HepG2 (cell line): ENCODE data around the gene SLC35A1. TPM values are rescaled to one million over a fixed set of nuclear protein-coding genes. Genes with fewer than 3 reads are reported as not detected.

ENCODE experiments used
- BORCS8-MEF2B ChIP-seq: sonication (generic); formaldehyde crosslinking; IDR thresholded peaks from 2 replicates; pipeline ENCODE4 v1.8.0; 2022; ENCODE audit warnings: mild to moderate bottlenecking, missing genetic modification reagents
- GATAD1 ChIP-seq: IDR thresholded peaks from 2 replicates; pipeline ENCODE4 v1.6.1; 2016; ENCODE audit warnings: missing genetic modification reagents, missing compliant biosample characterization
- JUN ChIP-seq: sonication (generic); formaldehyde crosslinking; IDR thresholded peaks from 2 replicates; pipeline ENCODE4 v1.4.0; 2020; ENCODE audit warnings: mild to moderate bottlenecking, missing genetic modification reagents
- MEIS1 ChIP-seq: sonication (generic); formaldehyde crosslinking; IDR thresholded peaks from 2 replicates; pipeline ENCODE4 v1.9.0; 2021; ENCODE audit warnings: mild to moderate bottlenecking, missing genetic modification reagents, moderate library complexity, borderline replicate concordance
- RBAK ChIP-seq: sonication (generic); formaldehyde crosslinking; IDR thresholded peaks from 2 replicates; pipeline ENCODE4 v1.5.1; 2020; ENCODE audit warnings: mild to moderate bottlenecking, missing genetic modification reagents
- SMARCE1 ChIP-seq: fragments of 450-650 bp; IDR thresholded peaks from 2 replicates; pipeline ENCODE4 v1.6.1; 2017; ENCODE audit warnings: borderline replicate concordance
- polyA plus RNA-seq, 8 experiments: library from polyadenylated mRNA; depleted of rRNA in 3 of 8; stranded (reverse) in 7 of 8; unstranded in 1 of 8; fragments of >200 nt; fragmentation: Illumina TruSeq in 4 of 8; extraction: Trizol in 4 of 8; gene quantifications; 2 replicates each; pipeline versions ENCODE4 v1.2.1 to v1.2.3, GENCODE V29; 2011 to 2016; ENCODE audit warnings: low read depth in 4 of 8, missing spikeins in 1 of 8, mixed read lengths in 1 of 8; ENCODE audit not compliant: insufficient read depth in 1 of 8
- total RNA-seq, 5 experiments: library from RNA; depleted of rRNA; stranded (reverse); fragments of >200 nt; fragmentation: Illumina TruSeq; extraction: Trizol; gene quantifications; 2 replicates each; pipeline ENCODE4 v1.2.3, GENCODE V29; 2016; ENCODE audit warnings: low read depth in 1 of 5
- TF ChIP-seq, protein P1 (sequence below): IDR thresholded peaks from 2 replicates; pipeline ENCODE4 v1.6.1; 2016; ENCODE audit warnings: low read depth, missing genetic modification reagents, missing compliant biosample characterization
- TF ChIP-seq, protein P2 (sequence below): sonication (generic); formaldehyde crosslinking; IDR thresholded peaks from 2 replicates; pipeline ENCODE4 v1.4.0; 2020; ENCODE audit warnings: mild to moderate bottlenecking, missing genetic modification reagents
- TF ChIP-seq, protein P3 (sequence below): fragments of 450-650 bp; IDR thresholded peaks from 2 replicates; pipeline ENCODE4 v1.6.1; 2016

SLC35A1 gene
- total and polyA plus RNA-seq, 2 of the 13 experiments (the other 11 are each of a cell fraction or from before 2014, with no cell fraction given), result 24.8 to 25.1 TPM

DNA sequence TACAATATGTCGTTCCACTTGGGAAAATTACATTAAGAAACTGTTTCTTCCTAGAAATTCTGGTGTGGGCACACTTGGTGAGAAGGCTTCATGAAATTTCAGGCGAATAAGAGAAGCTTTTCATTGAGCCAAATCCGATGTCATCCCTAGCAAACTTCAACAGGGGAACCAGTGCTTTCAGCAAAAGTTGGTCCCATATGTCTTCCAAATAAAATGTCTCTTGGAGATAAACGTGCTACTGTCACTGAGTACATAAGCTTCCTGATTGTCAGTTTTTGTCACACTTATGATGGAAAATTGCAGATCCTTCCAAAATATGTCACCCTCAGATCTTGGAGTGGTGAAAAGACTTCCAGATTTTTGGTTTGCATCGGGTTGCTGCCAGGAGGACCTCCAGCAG is 31.1 kb upstream of the SLC35A1 start (continued):
- TF ChIP-seq, protein P1, sequence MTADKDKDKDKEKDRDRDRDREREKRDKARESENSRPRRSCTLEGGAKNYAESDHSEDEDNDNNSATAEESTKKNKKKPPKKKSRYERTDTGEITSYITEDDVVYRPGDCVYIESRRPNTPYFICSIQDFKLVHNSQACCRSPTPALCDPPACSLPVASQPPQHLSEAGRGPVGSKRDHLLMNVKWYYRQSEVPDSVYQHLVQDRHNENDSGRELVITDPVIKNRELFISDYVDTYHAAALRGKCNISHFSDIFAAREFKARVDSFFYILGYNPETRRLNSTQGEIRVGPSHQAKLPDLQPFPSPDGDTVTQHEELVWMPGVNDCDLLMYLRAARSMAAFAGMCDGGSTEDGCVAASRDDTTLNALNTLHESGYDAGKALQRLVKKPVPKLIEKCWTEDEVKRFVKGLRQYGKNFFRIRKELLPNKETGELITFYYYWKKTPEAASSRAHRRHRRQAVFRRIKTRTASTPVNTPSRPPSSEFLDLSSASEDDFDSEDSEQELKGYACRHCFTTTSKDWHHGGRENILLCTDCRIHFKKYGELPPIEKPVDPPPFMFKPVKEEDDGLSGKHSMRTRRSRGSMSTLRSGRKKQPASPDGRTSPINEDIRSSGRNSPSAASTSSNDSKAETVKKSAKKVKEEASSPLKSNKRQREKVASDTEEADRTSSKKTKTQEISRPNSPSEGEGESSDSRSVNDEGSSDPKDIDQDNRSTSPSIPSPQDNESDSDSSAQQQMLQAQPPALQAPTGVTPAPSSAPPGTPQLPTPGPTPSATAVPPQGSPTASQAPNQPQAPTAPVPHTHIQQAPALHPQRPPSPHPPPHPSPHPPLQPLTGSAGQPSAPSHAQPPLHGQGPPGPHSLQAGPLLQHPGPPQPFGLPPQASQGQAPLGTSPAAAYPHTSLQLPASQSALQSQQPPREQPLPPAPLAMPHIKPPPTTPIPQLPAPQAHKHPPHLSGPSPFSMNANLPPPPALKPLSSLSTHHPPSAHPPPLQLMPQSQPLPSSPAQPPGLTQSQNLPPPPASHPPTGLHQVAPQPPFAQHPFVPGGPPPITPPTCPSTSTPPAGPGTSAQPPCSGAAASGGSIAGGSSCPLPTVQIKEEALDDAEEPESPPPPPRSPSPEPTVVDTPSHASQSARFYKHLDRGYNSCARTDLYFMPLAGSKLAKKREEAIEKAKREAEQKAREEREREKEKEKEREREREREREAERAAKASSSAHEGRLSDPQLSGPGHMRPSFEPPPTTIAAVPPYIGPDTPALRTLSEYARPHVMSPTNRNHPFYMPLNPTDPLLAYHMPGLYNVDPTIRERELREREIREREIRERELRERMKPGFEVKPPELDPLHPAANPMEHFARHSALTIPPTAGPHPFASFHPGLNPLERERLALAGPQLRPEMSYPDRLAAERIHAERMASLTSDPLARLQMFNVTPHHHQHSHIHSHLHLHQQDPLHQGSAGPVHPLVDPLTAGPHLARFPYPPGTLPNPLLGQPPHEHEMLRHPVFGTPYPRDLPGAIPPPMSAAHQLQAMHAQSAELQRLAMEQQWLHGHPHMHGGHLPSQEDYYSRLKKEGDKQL, result no peak
- TF ChIP-seq RBAK (CRISPR knock-in tag) (no peak), JUN (CRISPR knock-in tag) (no peak), MEIS1 (no peak), GATAD1 (CRISPR knock-in tag) (no peak), SMARCE1 (no peak), BORCS8-MEF2B (CRISPR knock-in tag) (no peak)
- TF ChIP-seq, protein P2, sequence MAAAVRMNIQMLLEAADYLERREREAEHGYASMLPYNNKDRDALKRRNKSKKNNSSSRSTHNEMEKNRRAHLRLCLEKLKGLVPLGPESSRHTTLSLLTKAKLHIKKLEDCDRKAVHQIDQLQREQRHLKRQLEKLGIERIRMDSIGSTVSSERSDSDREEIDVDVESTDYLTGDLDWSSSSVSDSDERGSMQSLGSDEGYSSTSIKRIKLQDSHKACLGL (CRISPR knock-in tag), result no peak
- TF ChIP-seq, protein P3, sequence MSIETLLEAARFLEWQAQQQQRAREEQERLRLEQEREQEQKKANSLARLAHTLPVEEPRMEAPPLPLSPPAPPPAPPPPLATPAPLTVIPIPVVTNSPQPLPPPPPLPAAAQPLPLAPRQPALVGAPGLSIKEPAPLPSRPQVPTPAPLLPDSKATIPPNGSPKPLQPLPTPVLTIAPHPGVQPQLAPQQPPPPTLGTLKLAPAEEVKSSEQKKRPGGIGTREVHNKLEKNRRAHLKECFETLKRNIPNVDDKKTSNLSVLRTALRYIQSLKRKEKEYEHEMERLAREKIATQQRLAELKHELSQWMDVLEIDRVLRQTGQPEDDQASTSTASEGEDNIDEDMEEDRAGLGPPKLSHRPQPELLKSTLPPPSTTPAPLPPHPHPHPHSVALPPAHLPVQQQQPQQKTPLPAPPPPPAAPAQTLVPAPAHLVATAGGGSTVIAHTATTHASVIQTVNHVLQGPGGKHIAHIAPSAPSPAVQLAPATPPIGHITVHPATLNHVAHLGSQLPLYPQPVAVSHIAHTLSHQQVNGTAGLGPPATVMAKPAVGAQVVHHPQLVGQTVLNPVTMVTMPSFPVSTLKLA, result no peak
